Skeletal muscle tissue (tissue), 4 donors: ENCODE measurements around the gene AHCYL1. TPM values are rescaled to one million over a fixed set of nuclear protein-coding genes. Genes with fewer than 3 reads are reported as not detected.
"Not testable (repeated sequence)": the region's sequence is repeated elsewhere in the genome, so short reads cannot be mapped to it uniquely, and the experiment has no call there.

Experiments used
- H3K27ac ChIP-seq: one replicate; pipeline ENCODE4 v1.7.0; 2013; ENCODE audit warnings: mild to moderate bottlenecking, low read depth, low read length, inconsistent platforms
- H3K27me3 ChIP-seq, 3 donors: one replicate each; pipeline ENCODE4 v1.7.0; 2013; ENCODE audit warnings: low read length in 3 of 3; ENCODE audit not compliant: control insufficient read depth in 3 of 3, insufficient read depth in 3 of 3
- H3K36me3 ChIP-seq, 3 donors: one replicate each; pipeline ENCODE4 v1.7.0; 2013; ENCODE audit warnings: low read length in 3 of 3; ENCODE audit not compliant: control insufficient read depth in 3 of 3, insufficient read depth in 3 of 3
- H3K4me1 ChIP-seq, 3 donors: one replicate each; pipeline ENCODE4 v1.7.0; 2013; ENCODE audit warnings: low read length in 3 of 3, mild to moderate bottlenecking in 3 of 3; ENCODE audit not compliant: control insufficient read depth in 3 of 3, insufficient read depth in 3 of 3
- H3K4me3 ChIP-seq, 3 donors: one replicate each; pipeline ENCODE4 v1.7.0; 2013; ENCODE audit warnings: low read length in 3 of 3
- H3K9ac ChIP-seq, 3 donors: one replicate each; pipeline ENCODE4 v1.7.0; 2013; ENCODE audit warnings: low read length in 3 of 3, mild to moderate bottlenecking in 3 of 3, moderate library complexity in 2 of 3, low read depth in 1 of 3
- H3K9me3 ChIP-seq, 3 donors: one replicate each; pipeline ENCODE4 v1.7.0; 2013; ENCODE audit warnings: low read length in 3 of 3; ENCODE audit not compliant: control insufficient read depth in 3 of 3
- total RNA-seq: library from RNA; depleted of rRNA; stranded (reverse); fragments of >200 nt; gene quantifications from one replicate; pipeline ENCODE4 v1.2.3, GENCODE V29; 2014
- donor health status: Osteomylitis.

The AHCYL1 gene
- total RNA-seq, 1 donor from 2014 or later: 21.9 TPM

GRCh38 chr1:110030687-110031086 is 46.1 kb downstream of the AHCYL1 start:
- H3K4me3 ChIP-seq: peak overlapping the region in 1 of 3 donors; percentile 12
- not testable (repeated sequence) for H3K27ac ChIP-seq
- H3K4me1 ChIP-seq: peaks cover 6 to 11% (median 10%) of the 10 kb centered on the region in 3 donors

GRCh38 chr1:110032327-110032726 is 47.8 kb downstream of the AHCYL1 start:
- Histone ChIP-seq H3K36me3 (peaks cover 0 to under 1% (median 0%) of the 10 kb centered on the region in 3 donors), H3K27ac (no peak overlapping the region), H3K9me3 (no peaks in the 10 kb centered on the region), H3K4me1 (peaks cover 8 to 18% (median 17%) of the 10 kb centered on the region in 3 donors), H3K27me3 (no peaks in the 10 kb centered on the region), H3K9ac (no peak overlapping the region), H3K4me3 (no peak overlapping the region)

More at GRCh38 chr1:110030687-110031086, 46.1 kb downstream of the AHCYL1 start:
- not testable (repeated sequence) for H3K36me3 ChIP-seq, H3K9me3 ChIP-seq, H3K27me3 ChIP-seq, H3K9ac ChIP-seq

GRCh38 chr1:110033421-110033820 is 48.9 kb downstream of the AHCYL1 start:
- Histone ChIP-seq H3K4me3 (peak overlapping the region in 1 of 3 donors; percentile 84), H3K9me3 (no peaks in the 10 kb centered on the region), H3K27me3 (no peaks in the 10 kb centered on the region), H3K36me3 (peaks cover 4 to 10% (median 7%) of the 10 kb centered on the region in 3 donors), H3K27ac (no peak overlapping the region), H3K4me1 (peaks cover 8 to 18% (median 17%) of the 10 kb centered on the region in 3 donors), H3K9ac (no peak overlapping the region)

- Histone ChIP-seq H3K9me3 (no peaks in the 10 kb centered on the region), H3K4me3 (peak overlapping the region; percentile 70 to 84 (median 83)), H3K27ac (peak overlapping the region; percentile 88), H3K27me3 (no peaks in the 10 kb centered on the region), H3K36me3 (peaks cover 11 to 16% (median 14%) of the 10 kb centered on the region in 3 donors), H3K9ac (peak overlapping the region in 2 of 3 donors; percentile 89 to 95), H3K4me1 (peaks cover 8 to 18% (median 17%) of the 10 kb centered on the region in 3 donors)
Observed at GRCh38 chr1:110034040-110034450, 49.5 kb downstream of the AHCYL1 start.

- H3K36me3 ChIP-seq: peaks cover 17 to 22% (median 20%) of the 10 kb centered on the region in 3 donors
- H3K4me1 ChIP-seq: peaks cover 8 to 18% (median 17%) of the 10 kb centered on the region in 3 donors
- peak within 1 kb of the TSS; percentile 88 for H3K27ac ChIP-seq
Observed at GRCh38 chr1:110034451-110035235, 50.1 kb downstream of the AHCYL1 start, which contains the start of gene STRIP1. Gene STRIP1 (plus strand): TSS chr1:110034624. CDS start chr1:110034638, 14 bp downstream.

GRCh38 chr1:110035236-110035752 is 50.7 kb downstream of the AHCYL1 start:
- Histone ChIP-seq H3K9me3 (no peaks in the 10 kb centered on the region), H3K4me3 (peak overlapping the region; percentile 70 to 84 (median 83)), H3K27ac (peak overlapping the region; percentile 88), H3K4me1 (peaks cover 8 to 18% (median 17%) of the 10 kb centered on the region in 3 donors), H3K9ac (peak overlapping the region; percentile 88 to 95 (median 89)), H3K27me3 (no peaks in the 10 kb centered on the region), H3K36me3 (peaks cover 19 to 27% (median 25%) of the 10 kb centered on the region in 3 donors)

More at GRCh38 chr1:110034451-110035235, 50.1 kb downstream of the AHCYL1 start, which contains the start of gene STRIP1:
- Histone ChIP-seq H3K4me3 (peak within 1 kb of the TSS; percentile 70 to 84 (median 83)), H3K9ac (peak within 1 kb of the TSS; percentile 88 to 95 (median 89)), H3K27me3 (no peaks in the 10 kb centered on the region), H3K9me3 (no peaks in the 10 kb centered on the region)

GRCh38 chr1:110038271-110038670 is 53.7 kb downstream of the AHCYL1 start:
- H3K4me3 ChIP-seq: no peak overlapping the region
- peaks cover 8 to 18% (median 17%) of the 10 kb centered on the region in 3 donors for H3K4me1 ChIP-seq
- no peak overlapping the region for H3K9ac ChIP-seq
- no peak overlapping the region for H3K27ac ChIP-seq
- peaks cover 48 to 56% (median 54%) of the 10 kb centered on the region in 3 donors for H3K36me3 ChIP-seq
- no peaks in the 10 kb centered on the region for H3K9me3 ChIP-seq
- H3K27me3 ChIP-seq: no peaks in the 10 kb centered on the region

- no peak overlapping the region for H3K9ac ChIP-seq
- no peak overlapping the region for H3K27ac ChIP-seq
- H3K4me3 ChIP-seq: no peak overlapping the region
- peaks cover 59 to 68% (median 67%) of the 10 kb centered on the region in 3 donors for H3K36me3 ChIP-seq
- H3K27me3 ChIP-seq: no peaks in the 10 kb centered on the region
- peaks cover 8 to 18% (median 14%) of the 10 kb centered on the region in 3 donors for H3K4me1 ChIP-seq
- H3K9me3 ChIP-seq: no peaks in the 10 kb centered on the region
Observed at GRCh38 chr1:110039641-110040040, 55.1 kb downstream of the AHCYL1 start.

- no peak overlapping the region for H3K4me3 ChIP-seq
- H3K9ac ChIP-seq: no peak overlapping the region
- no peak overlapping the region for H3K27ac ChIP-seq
- peaks cover 3 to 8% (median 8%) of the 10 kb centered on the region in 3 donors for H3K4me1 ChIP-seq
- H3K36me3 ChIP-seq: peaks cover 68 to 78% (median 75%) of the 10 kb centered on the region in 3 donors
- no peaks in the 10 kb centered on the region for H3K9me3 ChIP-seq
- no peaks in the 10 kb centered on the region for H3K27me3 ChIP-seq
Observed at GRCh38 chr1:110040548-110040947, 56.0 kb downstream of the AHCYL1 start.
